ENCODE measurements around the gene PDE2A. TPM values are rescaled to one million over a fixed set of nuclear protein-coding genes. Genes with fewer than 3 reads are reported as not detected.

Gene PDE2A
- total RNA-seq, 2 donors from 2014 or later = 40.9 to 41.6 TPM

GRCh38 chr11:72687326-72687725, 13.1 kb upstream of the PDE2A start:
- intact Hi-C loops (cut with DNase I) = loop anchor here in 1 of 2 donors (10.0 kb wide), 1 partner anchor 213 kb away; no protein-coding TSS in a partner anchor
- DNase-seq = no peak
- no peak for ATAC-seq

- DNase-seq = no peak
Observed at GRCh38 chr11:72686639-72687220, 12.5 kb upstream of the PDE2A start.

GRCh38 chr11:72685560-72686480, 11.6 kb upstream of the PDE2A start:
- intact Hi-C loops (cut with DNase I) = loop anchor here in 1 of 2 donors (10.0 kb wide), 1 partner anchor 211 kb away; no protein-coding TSS in a partner anchor
- peak; percentile 56 for DNase-seq
- ATAC-seq = peak in 1 of 2 donors; percentile 13

More at GRCh38 chr11:72686639-72687220, 12.5 kb upstream of the PDE2A start:
- ATAC-seq = no peak
- intact Hi-C loops (cut with DNase I) = loop anchor here in 1 of 2 donors (10.0 kb wide), 1 partner anchor 212 kb away; no protein-coding TSS in a partner anchor

- ATAC-seq (peak; percentile 48 to 69), DNase-seq (peak; percentile 82)
- intact Hi-C loops (cut with DNase I) = loop anchor here (5.0 to 10.0 kb wide), 2 partner anchors 97 to 210 kb away; no protein-coding TSS in a partner anchor
Observed at GRCh38 chr11:72684236-72684912, 10.2 kb upstream of the PDE2A start.

GRCh38 chr11:72683782-72684200, 9.6 kb upstream of the PDE2A start:
- DNase-seq (peak; percentile 63), ATAC-seq (peak; percentile 42 to 47)
- intact Hi-C loops (cut with DNase I) = loop anchor here (5.0 to 10.0 kb wide), 2 partner anchors 96 to 209 kb away; no protein-coding TSS in a partner anchor

GRCh38 chr11:72682858-72683243, 8.6 kb upstream of the PDE2A start:
- intact Hi-C loops (cut with DNase I) = loop anchor here (5.0 to 10.0 kb wide), 2 partner anchors 96 to 208 kb away; no protein-coding TSS in a partner anchor
- DNase-seq (no peak), ATAC-seq (no peak)

GRCh38 chr11:72682238-72682857, 8.1 kb upstream of the PDE2A start:
- no peak for DNase-seq
- ATAC-seq = no peak
- intact Hi-C loops (cut with DNase I) = loop anchor here (5.0 to 10.0 kb wide), 2 partner anchors 95 to 208 kb away; no protein-coding TSS in a partner anchor

GRCh38 chr11:72681226-72682153, 7.3 kb upstream of the PDE2A start:
- ATAC-seq (no peak), DNase-seq (no peak)
- intact Hi-C loops (cut with DNase I) = loop anchor here (5.0 to 10.0 kb wide), 2 partner anchors 94 to 207 kb away; no protein-coding TSS in a partner anchor

- intact Hi-C loops (cut with DNase I) = loop anchor here (5.0 to 10.0 kb wide), 2 partner anchors 93 to 206 kb away; no protein-coding TSS in a partner anchor
- no peak for ATAC-seq
Observed at GRCh38 chr11:72680624-72681158, 6.5 kb upstream of the PDE2A start.

GRCh38 chr11:72679869-72680268, 5.6 kb upstream of the PDE2A start:
- no peak for ATAC-seq
- DNase-seq = no peak
- intact Hi-C loops (cut with DNase I) = loop anchor here (5.0 to 10.0 kb wide), 2 partner anchors 93 to 205 kb away; no protein-coding TSS in a partner anchor

More at GRCh38 chr11:72680624-72681158, 6.5 kb upstream of the PDE2A start:
- no peak for DNase-seq

GRCh38 chr11:72678524-72678923, 4.3 kb upstream of the PDE2A start:
- intact Hi-C loops (cut with DNase I) = no loop called here
- ATAC-seq = no peak
- no peak for DNase-seq

- DNase-seq = peak; percentile 75
- ATAC-seq = peak; percentile 64 to 77
- intact Hi-C loops (cut with DNase I) = no loop called here
Observed at GRCh38 chr11:72676861-72677341, 2.7 kb upstream of the PDE2A start.

- intact Hi-C loops (cut with DNase I) = no loop called here
- no peak for ATAC-seq
- no peak for DNase-seq
Observed at GRCh38 chr11:72675221-72675620, 999 bp upstream of the PDE2A start.

- ATAC-seq = no peak
- intact Hi-C loops (cut with DNase I) = no loop called here
- no peak for DNase-seq
Observed at GRCh38 chr11:72673284-72673942, 809 bp downstream of the PDE2A start.

- intact Hi-C loops (cut with DNase I) = no loop called here
- DNase-seq = no peak
- ATAC-seq = no peak
Observed at GRCh38 chr11:72672597-72673238, 1.5 kb downstream of the PDE2A start.
